Keratinocyte (primary cell): ENCODE measurements around the gene GRK4. TPM values are rescaled to one million over a fixed set of nuclear protein-coding genes. Genes with fewer than 3 reads are reported as not detected.

Source experiments
- DNase-seq: peaks from one replicate; pipeline ENCODE4 v3.0.0-alpha.2; 2011; ENCODE audit warnings: low read depth, missing footprints, low spot score
- FAIRE-seq: peaks from 2 replicates; lab custom pipeline; 2011; peaks lifted over from hg19 to GRCh38; lab: Jason Lieb, UNC
- H2AFZ ChIP-seq: 2 replicates; pipeline ENCODE4 v1.6.0; 2012; ENCODE audit warnings: low read length, control low read depth, inconsistent platforms; ENCODE audit not compliant: control insufficient read depth
- H3K27ac ChIP-seq: 2 replicates; pipeline ENCODE4 v1.5.1; 2011; ENCODE audit warnings: low read length; ENCODE audit not compliant: control insufficient read depth, insufficient read depth
- H3K27me3 ChIP-seq: 3 replicates; pipeline ENCODE4 v1.6.0; 2011; ENCODE audit warnings: low read length; ENCODE audit not compliant: control insufficient read depth, insufficient read depth; ENCODE audit errors: extremely low read depth
- H3K36me3 ChIP-seq, 2 experiments: 2 replicates in 1 of 2; 3 replicates in 1 of 2; pipeline ENCODE4 v1.5.1; 2011; ENCODE audit warnings: low read length in 2 of 2, mild to moderate bottlenecking in 1 of 2; ENCODE audit not compliant: control insufficient read depth in 2 of 2, insufficient read depth in 2 of 2; ENCODE audit errors: extremely low read depth in 1 of 2
- H3K4me1 ChIP-seq: 3 replicates; pipeline ENCODE4 v1.5.1; 2011; ENCODE audit warnings: low read length; ENCODE audit not compliant: control insufficient read depth, insufficient read depth; ENCODE audit errors: extremely low read depth
- H3K4me2 ChIP-seq: 3 replicates; pipeline ENCODE4 v1.6.0; 2011; ENCODE audit warnings: low read depth, low read length; ENCODE audit not compliant: control insufficient read depth, insufficient read depth; ENCODE audit errors: extremely low read depth
- H3K4me3 ChIP-seq, 3 experiments: fragments of 200-600 bp in 1 of 3; sonication (generic) in 1 of 3; 2 replicates in 2 of 3; 3 replicates in 1 of 3; pipeline ENCODE4 v1.5.1; 2011 to 2016; ENCODE audit warnings: low read length in 3 of 3, mild to moderate bottlenecking in 3 of 3, control low read depth in 2 of 3, inconsistent platforms in 1 of 3, low read depth in 1 of 3, mixed read lengths in 1 of 3, mixed run types in 1 of 3, moderate library complexity in 1 of 3; ENCODE audit not compliant: control insufficient read depth in 2 of 3, insufficient read depth in 2 of 3; ENCODE audit errors: extremely low read depth in 1 of 3
- H3K79me2 ChIP-seq: 2 replicates; pipeline ENCODE4 v1.6.0; 2012; ENCODE audit warnings: low read length; ENCODE audit not compliant: control insufficient read depth, insufficient read depth
- H3K9ac ChIP-seq: 3 replicates; pipeline ENCODE4 v1.6.0; 2011; ENCODE audit warnings: low read length; ENCODE audit not compliant: control insufficient read depth, insufficient read depth; ENCODE audit errors: extremely low read depth
- H3K9me1 ChIP-seq: 3 replicates; pipeline ENCODE4 v1.6.0; 2011; ENCODE audit warnings: low read length; ENCODE audit not compliant: control insufficient read depth, insufficient read depth; ENCODE audit errors: extremely low read depth
- H3K9me3 ChIP-seq: 2 replicates; pipeline ENCODE4 v1.5.1; 2012; ENCODE audit warnings: low read depth, low read length; ENCODE audit not compliant: control insufficient read depth
- H4K20me1 ChIP-seq: 3 replicates; pipeline ENCODE4 v1.6.0; 2011; ENCODE audit warnings: low read length; ENCODE audit not compliant: control insufficient read depth, insufficient read depth; ENCODE audit errors: extremely low read depth
- CTCF ChIP-seq, 3 experiments: IDR thresholded peaks in 1 of 3; conservative IDR thresholded peaks in 1 of 3; optimal IDR thresholded peaks in 1 of 3; 2 replicates in 2 of 3; 3 replicates in 1 of 3; pipeline versions ENCODE3 to v1.5.1; 2011; ENCODE audit warnings: low read length in 3 of 3, mild to moderate bottlenecking in 3 of 3, moderate library complexity in 2 of 3, control low read depth in 1 of 3, inconsistent platforms in 1 of 3; ENCODE audit not compliant: insufficient read depth in 2 of 3; ENCODE audit errors: extremely low read depth in 1 of 3
- EZH2 ChIP-seq: IDR thresholded peaks from one replicate; pipeline ENCODE4 v1.6.1; 2012; ENCODE audit warnings: inconsistent platforms, mild to moderate bottlenecking, low read length, moderate library complexity
- dilution Hi-C: fragments of 300-500 bp; cut with MboI; formaldehyde crosslinking; loops from one replicate; pipeline ENCODE4 v1.7.0; 2020; ENCODE audit warnings: low sequenced_read_pairs; ENCODE audit not compliant: extremely low pct_ligation_motif_present
- polyA plus RNA-seq, 5 experiments: library from polyadenylated mRNA; depleted of rRNA in 3 of 5; stranded (reverse) in 3 of 5; stranded (forward) in 1 of 5; unstranded in 1 of 5; fragments of >200 nt; gene quantifications; 1 replicate in 1 of 5; 2 replicates in 3 of 5; 3 replicates in 1 of 5; pipeline versions ENCODE4 v1.2.1 to v1.2.3, GENCODE V29; 2011 to 2012; ENCODE audit warnings: missing spikeins in 2 of 5, low read depth in 1 of 5, low replicate concordance in 1 of 5

The GRK4 gene
- polyA plus RNA-seq, 1 donor (not counting 4 experiments of a cell fraction or from before 2014, with no cell fraction given) = 4.3 TPM

- H3K9me1 ChIP-seq = peaks cover 2% of the 10 kb centered on the region
- H3K4me1 ChIP-seq = no peaks in the 10 kb centered on the region
- TF ChIP-seq CTCF (optimal IDR thresholded peaks at IDR 0.05 in 1 of 3, IDR thresholded peaks at IDR 0.05 in 1 of 3, conservative IDR thresholded peaks at IDR 0.05 in 1 of 3; ENCODE audit: extremely low read depth in 1 of 3, insufficient read depth in 2 of 3, low read length in 3 of 3) (no peak), EZH2 (no peak)
- no peak overlapping the region for H3K9ac ChIP-seq
- peaks cover 49 to 50% of the 10 kb centered on the region in 2 experiments for H3K36me3 ChIP-seq
- H2AFZ ChIP-seq = no peak overlapping the region
- no peak for DNase-seq
- no peak for FAIRE-seq
- no peaks in the 10 kb centered on the region for H3K9me3 ChIP-seq
- no peak overlapping the region for H3K4me2 ChIP-seq
- no peaks in the 10 kb centered on the region for H3K27me3 ChIP-seq
- H3K27ac ChIP-seq = no peak overlapping the region
- H3K79me2 ChIP-seq = peaks cover under 1% of the 10 kb centered on the region
- dilution Hi-C loops = no loop called here
- H3K4me3 ChIP-seq = no peak overlapping the region
- peaks cover 2% of the 10 kb centered on the region for H4K20me1 ChIP-seq
These were observed 13.0 kb upstream of the GRK4 start for GRCh38 chr4:2950221-2950989.

GRCh38 chr4:2953496-2953895, 9.9 kb upstream of the GRK4 start:
- no peaks in the 10 kb centered on the region for H3K4me1 ChIP-seq
- peaks cover 22% of the 10 kb centered on the region for H4K20me1 ChIP-seq
- peaks cover 47 to 62% of the 10 kb centered on the region in 2 experiments for H3K36me3 ChIP-seq
- dilution Hi-C loops = no loop called here
- peaks cover 27% of the 10 kb centered on the region for H3K79me2 ChIP-seq
- H2AFZ ChIP-seq = no peak overlapping the region
- H3K4me3 ChIP-seq = no peak overlapping the region
- no peak overlapping the region for H3K4me2 ChIP-seq
- DNase-seq = no peak
- no peak overlapping the region for H3K9ac ChIP-seq
- H3K9me3 ChIP-seq = no peaks in the 10 kb centered on the region
- no peaks in the 10 kb centered on the region for H3K27me3 ChIP-seq
- peaks cover 2% of the 10 kb centered on the region for H3K9me1 ChIP-seq
- TF ChIP-seq CTCF (optimal IDR thresholded peaks at IDR 0.05 in 1 of 3, IDR thresholded peaks at IDR 0.05 in 1 of 3, conservative IDR thresholded peaks at IDR 0.05 in 1 of 3; ENCODE audit: extremely low read depth in 1 of 3, insufficient read depth in 2 of 3, low read length in 3 of 3) (no peak), EZH2 (no peak)
- no peak overlapping the region for H3K27ac ChIP-seq
- FAIRE-seq = no peak
